Epithelial cell of esophagus (primary cell): Measurements from ENCODE around the gene RAP1GDS1.

Experiments
- DNase-seq: peaks from one replicate; pipeline ENCODE4 v3.0.0; 2010; ENCODE audit warnings: low read depth
- H3K4me3 ChIP-seq: 2 replicates; pipeline ENCODE4 v1.5.1; 2011; ENCODE audit warnings: mild to moderate bottlenecking, low read length, control low read depth
- TF ChIP-seq, protein P1 (sequence below): IDR thresholded peaks from 2 replicates; pipeline ENCODE4 v1.5.1; 2011; ENCODE audit warnings: low read depth, mild to moderate bottlenecking, low read length, control low read depth, inconsistent platforms; ENCODE audit not compliant: insufficient read depth; ENCODE audit errors: missing control alignments

RAP1GDS1 gene

DNA sequence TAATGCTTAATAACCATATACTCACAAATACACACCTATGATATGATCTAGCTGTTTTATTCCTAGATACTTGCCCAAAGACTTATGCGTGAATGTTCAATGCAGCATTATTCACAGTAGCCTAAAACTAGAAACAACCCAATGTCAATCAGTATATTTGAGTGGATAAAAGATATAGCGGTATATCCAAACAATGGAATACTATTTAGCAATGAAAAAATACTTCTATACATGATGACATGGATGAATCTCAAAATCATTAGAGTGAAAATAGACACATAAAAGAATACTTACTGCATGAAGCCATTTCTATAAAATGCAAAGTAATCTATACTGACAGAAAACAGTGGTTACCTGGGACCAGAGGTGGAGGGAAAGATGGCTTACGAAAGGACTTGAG is 108.1 kb downstream of the RAP1GDS1 start:
- no peak for DNase-seq
- H3K4me3 ChIP-seq, result no peak overlapping the region
- TF ChIP-seq, protein P1, sequence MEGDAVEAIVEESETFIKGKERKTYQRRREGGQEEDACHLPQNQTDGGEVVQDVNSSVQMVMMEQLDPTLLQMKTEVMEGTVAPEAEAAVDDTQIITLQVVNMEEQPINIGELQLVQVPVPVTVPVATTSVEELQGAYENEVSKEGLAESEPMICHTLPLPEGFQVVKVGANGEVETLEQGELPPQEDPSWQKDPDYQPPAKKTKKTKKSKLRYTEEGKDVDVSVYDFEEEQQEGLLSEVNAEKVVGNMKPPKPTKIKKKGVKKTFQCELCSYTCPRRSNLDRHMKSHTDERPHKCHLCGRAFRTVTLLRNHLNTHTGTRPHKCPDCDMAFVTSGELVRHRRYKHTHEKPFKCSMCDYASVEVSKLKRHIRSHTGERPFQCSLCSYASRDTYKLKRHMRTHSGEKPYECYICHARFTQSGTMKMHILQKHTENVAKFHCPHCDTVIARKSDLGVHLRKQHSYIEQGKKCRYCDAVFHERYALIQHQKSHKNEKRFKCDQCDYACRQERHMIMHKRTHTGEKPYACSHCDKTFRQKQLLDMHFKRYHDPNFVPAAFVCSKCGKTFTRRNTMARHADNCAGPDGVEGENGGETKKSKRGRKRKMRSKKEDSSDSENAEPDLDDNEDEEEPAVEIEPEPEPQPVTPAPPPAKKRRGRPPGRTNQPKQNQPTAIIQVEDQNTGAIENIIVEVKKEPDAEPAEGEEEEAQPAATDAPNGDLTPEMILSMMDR, result no peak

DNA sequence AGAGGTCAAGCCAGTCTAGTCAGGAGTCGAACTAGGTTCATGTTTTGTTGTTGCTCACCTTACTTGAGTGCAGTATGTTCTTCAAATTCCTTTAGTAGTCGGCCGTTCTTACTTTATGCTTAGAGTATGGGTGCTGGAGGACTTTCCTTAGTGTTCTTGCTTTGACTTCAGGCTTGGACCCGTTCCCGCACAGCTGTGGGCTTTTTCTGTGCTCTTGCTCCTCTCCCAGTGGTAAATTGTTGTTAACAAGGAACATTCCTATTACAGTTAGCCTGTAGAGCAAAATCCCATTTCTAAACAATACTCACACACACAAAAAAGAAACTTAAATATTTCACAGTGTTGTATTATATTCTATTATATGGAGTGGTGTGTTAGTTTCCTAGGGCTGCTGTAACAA is 113.5 kb downstream of the RAP1GDS1 start:
- no peak overlapping the region for H3K4me3 ChIP-seq
- DNase-seq, result no peak
- TF ChIP-seq, protein P1, result no peak

- TF ChIP-seq, protein P1, result no peak
- DNase-seq, result no peak
- H3K4me3 ChIP-seq, result no peak overlapping the region
These were observed 116.4 kb downstream of the RAP1GDS1 start for GRCh38 chr4:98377559-98377958.

DNA sequence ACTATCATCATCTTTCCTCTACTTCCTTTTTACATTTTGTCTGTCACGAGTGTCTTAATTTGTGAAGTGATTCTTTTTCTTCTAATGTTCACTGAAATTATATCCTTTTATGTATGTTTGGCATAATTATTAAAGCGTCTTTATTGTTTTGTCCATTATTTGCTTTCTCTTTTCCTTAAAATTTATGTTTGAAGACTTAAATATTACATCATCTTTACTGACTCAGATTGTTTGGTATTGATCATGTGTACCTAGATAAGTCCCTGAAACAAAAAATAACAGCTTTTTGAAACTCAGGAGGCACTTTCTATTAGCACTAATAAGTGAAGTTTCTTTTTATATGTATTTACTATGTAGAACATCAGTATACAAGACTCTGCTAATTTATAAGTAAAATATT is 120.1 kb downstream of the RAP1GDS1 start:
- TF ChIP-seq, protein P1, result no peak
- DNase-seq, result no peak
- H3K4me3 ChIP-seq, result no peak overlapping the region

DNA sequence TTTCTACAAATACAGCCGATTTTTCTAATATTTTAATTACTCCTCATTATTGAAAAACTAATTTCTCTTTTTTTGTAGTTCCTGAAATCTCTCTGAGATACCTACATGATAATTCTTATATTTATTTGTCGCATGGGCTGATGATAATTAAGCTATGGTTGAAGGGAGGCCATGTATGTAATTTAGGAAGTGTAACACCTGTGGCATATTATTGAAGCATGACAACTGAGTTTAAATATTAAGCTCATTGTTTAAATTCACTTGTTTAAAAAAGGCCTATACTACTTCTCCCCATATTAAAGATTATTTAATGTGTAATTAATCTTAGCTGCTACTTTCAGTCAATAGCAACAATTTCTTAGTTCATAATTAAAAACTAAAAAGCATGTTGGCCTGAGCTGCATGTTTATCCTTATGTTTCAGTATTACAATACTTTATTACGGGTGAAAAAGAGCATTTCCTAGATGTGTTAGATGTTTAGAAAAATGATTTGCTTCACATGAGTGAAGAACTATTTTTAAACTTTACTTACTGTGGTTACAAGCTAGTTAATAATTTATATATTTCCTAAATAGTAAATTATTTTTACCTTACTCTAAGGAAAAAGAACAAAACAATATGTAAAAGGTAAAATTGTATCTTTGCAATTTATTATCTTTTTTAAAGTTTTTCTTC is 122.4 kb downstream of the RAP1GDS1 start:
- H3K4me3 ChIP-seq, result no peak overlapping the region
- TF ChIP-seq, protein P1, result no peak
- DNase-seq, result no peak

- no peak overlapping the region for H3K4me3 ChIP-seq
- no peak for DNase-seq
- TF ChIP-seq, protein P1, result no peak
These were observed 124.6 kb downstream of the RAP1GDS1 start for GRCh38 chr4:98385831-98386230.
